GM19240 (cell line): ENCODE results near the gene HAUS3.

Source experiments
- DNase-seq: peaks from one replicate; pipeline ENCODE4 v3.0.0; 2011; ENCODE audit warnings: low spot score; ENCODE audit not compliant: insufficient read length

The HAUS3 gene

GRCh38 chr4:2253160-2254084 lies 11.5 kb upstream of the HAUS3 start:
- DNase-seq, result no peak

- DNase-seq, result no peak
Measured at GRCh38 chr4:2252530-2253091, 10.7 kb upstream of the HAUS3 start.

GRCh38 chr4:2251795-2252529 lies 10.0 kb upstream of the HAUS3 start:
- no peak for DNase-seq

- DNase-seq, result no peak
Measured at GRCh38 chr4:2251073-2251794, 9.3 kb upstream of the HAUS3 start.

- no peak for DNase-seq
Measured at GRCh38 chr4:2250357-2251072, 8.6 kb upstream of the HAUS3 start.

GRCh38 chr4:2249526-2250356 lies 7.8 kb upstream of the HAUS3 start:
- DNase-seq, result no peak

- DNase-seq, result no peak
Measured at GRCh38 chr4:2248821-2249261, 6.9 kb upstream of the HAUS3 start.

- no peak for DNase-seq
Measured at GRCh38 chr4:2248044-2248780, 6.3 kb upstream of the HAUS3 start.

- no peak for DNase-seq
Measured at GRCh38 chr4:2247128-2248043, 5.5 kb upstream of the HAUS3 start.

- DNase-seq, result no peak
Measured at GRCh38 chr4:2246384-2247127, 4.6 kb upstream of the HAUS3 start.

- no peak for DNase-seq
Measured at GRCh38 chr4:2245787-2246275, 3.9 kb upstream of the HAUS3 start.

- no peak for DNase-seq
Measured at GRCh38 chr4:2245057-2245786, 3.3 kb upstream of the HAUS3 start.

- DNase-seq, result no peak
Measured at GRCh38 chr4:2243681-2244380, 1.9 kb upstream of the HAUS3 start.

- no peak for DNase-seq
Measured at GRCh38 chr4:2241003-2241402, 918 bp downstream of the HAUS3 start.

GRCh38 chr4:2236944-2237666 lies 4.8 kb downstream of the HAUS3 start:
- no peak for DNase-seq
